Medulla oblongata (tissue), 1 donor: ENCODE results near the gene ERCC6.

ENCODE experiments used
- DNase-seq: peaks from one replicate; pipeline ENCODE4 v3.0.0-alpha.2; 2015; ENCODE audit errors: extremely low spot score

ERCC6 gene

GRCh38 chr10:49538381-49539319 lies at the start of gene ERCC6:
TSS of gene ERCC6 (minus strand) at chr10:49539121.
- DNase-seq = peak; percentile 98

- no peak for DNase-seq
Observed at GRCh38 chr10:49587981-49588380, 49.1 kb upstream of the ERCC6 start.

- DNase-seq = no peak
Observed at GRCh38 chr10:49585387-49585786, 46.5 kb upstream of the ERCC6 start.

- DNase-seq = no peak
Observed at GRCh38 chr10:49579621-49580020, 40.7 kb upstream of the ERCC6 start.

DNA sequence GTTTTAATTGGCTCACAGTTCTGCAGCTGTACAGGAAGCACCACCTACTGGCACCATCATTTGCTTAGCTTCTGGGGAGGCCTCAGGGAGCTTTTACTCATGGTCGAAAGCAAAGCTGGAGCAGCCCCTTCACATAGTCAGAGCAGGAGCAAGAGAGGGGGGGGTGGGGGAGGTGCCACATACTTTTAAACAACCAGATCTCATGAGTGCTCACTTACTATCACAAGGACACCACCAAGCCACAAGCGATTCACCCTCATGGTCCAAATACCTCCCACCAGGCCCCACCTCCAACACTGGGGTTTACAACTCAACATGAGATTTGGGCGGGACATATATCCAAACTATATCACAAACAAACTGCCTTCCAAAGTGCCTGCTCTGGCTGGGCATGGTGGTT lies 39.5 kb upstream of the ERCC6 start:
- DNase-seq = no peak

DNA sequence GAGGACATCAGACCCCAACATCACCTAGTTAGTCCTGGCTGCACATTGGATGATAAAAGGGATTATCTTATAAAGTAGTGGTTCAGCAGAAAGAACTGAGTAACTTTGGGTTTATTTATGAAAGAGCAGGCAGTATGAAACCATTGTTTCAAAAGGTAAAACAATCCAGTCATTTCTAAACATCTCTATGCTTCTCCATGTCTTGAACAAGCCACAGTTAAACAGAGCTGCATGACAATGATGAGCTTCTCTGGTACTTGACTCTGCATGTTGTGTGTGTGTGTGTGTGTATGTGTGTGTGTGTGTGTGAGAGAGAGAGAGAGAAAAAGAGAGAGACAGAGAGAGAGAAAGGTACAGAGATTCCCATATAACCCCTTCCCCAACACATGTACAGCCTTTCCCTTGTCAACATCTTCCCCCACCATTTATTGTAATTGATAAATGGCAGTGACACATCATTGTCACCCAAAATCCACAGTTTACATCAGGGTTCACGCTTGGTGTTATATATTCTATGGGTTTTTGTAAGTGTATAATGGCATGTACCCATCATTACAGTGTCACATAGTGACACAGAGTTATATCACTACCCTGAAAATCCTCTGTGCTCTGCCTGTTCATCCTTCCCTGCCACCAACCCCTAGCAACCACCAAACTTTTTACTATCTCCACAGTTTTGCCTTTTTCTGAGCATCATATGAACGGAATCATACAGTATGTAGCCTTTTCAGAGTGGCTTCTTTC lies 38.4 kb upstream of the ERCC6 start:
- no peak for DNase-seq

- no peak for DNase-seq
Observed at GRCh38 chr10:49575489-49576072, 36.7 kb upstream of the ERCC6 start.

GRCh38 chr10:49572594-49573114 lies 33.7 kb upstream of the ERCC6 start:
- DNase-seq = no peak

DNA sequence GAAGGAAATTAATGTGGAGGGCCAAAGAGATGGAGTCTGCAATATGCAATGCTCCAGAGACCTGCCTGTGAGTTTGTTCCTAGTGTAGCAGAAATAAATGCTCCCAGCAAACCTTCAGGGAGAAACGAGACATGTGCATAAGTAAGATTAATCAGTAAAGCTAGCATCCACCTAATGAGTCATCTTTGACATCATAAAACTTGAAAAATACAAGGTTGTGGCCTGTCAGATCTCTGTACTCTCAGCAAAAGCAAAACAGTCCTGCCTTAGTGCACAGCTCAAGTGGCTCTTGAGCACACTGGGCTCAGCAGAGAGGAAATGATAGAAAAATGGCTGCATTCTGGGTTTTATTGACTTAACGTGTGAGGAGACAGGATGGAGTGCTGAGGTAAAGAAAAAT lies 32.5 kb upstream of the ERCC6 start:
- DNase-seq = no peak

- no peak for DNase-seq
Observed at GRCh38 chr10:49569031-49569631, 30.2 kb upstream of the ERCC6 start.

DNA sequence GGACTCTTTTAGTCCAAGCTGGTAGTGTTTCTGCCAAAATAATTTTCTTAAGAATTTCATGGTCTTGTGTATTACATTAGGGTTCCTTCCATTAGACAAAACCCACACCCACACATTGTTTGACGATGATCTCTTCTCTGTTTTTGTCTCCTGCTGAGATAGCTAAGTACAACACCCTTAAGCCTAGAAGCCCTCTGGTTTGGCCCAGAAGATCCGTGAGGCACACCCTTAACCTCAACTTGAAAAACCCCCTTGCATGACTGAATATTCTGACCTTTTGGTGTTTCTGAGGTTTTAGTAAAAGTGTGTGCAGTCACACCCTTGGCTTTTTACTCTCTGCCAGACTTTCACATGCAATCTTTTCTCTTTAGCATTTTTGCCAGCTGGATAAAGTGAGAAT lies 29.3 kb upstream of the ERCC6 start:
- no peak for DNase-seq

DNA sequence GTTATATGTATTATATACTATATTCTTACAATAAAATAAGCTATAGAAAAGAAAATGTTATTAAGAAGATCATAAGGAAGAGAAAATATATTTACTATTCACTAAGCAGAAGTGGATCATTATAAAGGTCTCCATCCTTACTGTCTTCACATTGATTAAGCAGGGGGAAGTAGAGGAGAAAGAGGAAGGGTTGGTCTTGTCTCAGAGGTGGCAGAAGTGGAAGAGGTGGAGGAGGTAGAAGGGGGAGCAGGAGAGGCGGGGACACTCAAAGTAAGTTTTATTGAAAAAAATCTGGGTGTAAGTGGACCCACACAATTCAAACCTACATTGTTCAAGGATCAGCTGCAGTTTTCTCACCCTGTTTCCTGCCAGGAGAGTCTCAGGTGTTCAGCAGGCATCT lies 28.9 kb upstream of the ERCC6 start:
- no peak for DNase-seq

DNA sequence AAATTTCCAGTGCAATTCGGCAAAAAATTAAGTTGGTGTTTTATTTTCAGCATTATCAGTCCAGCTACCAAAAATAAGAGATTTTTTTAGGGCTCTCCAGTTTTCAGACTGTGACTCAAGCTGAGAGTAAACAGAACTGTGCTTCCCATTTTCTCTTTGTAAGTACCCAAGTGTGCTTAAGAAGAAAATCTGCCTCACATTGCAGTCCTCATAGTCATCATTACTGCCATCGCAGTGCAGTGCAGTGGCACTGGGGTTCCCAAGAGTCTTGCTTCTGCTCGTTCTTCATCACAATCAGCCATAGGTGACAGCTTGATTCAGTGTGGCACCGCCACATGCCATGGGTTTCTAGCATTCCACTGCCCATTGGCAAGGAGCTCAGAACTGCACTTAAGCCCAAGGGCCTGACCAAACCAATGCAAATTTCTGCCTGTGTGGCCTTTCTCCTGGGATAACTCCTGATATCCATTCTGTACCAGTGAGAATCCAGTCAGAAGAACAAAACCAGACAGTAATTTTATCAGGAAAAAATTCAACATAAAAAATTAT lies 25.6 kb upstream of the ERCC6 start:
- DNase-seq = peak; percentile 20

GRCh38 chr10:49562893-49563292 lies 24.0 kb upstream of the ERCC6 start:
- no peak for DNase-seq

DNA sequence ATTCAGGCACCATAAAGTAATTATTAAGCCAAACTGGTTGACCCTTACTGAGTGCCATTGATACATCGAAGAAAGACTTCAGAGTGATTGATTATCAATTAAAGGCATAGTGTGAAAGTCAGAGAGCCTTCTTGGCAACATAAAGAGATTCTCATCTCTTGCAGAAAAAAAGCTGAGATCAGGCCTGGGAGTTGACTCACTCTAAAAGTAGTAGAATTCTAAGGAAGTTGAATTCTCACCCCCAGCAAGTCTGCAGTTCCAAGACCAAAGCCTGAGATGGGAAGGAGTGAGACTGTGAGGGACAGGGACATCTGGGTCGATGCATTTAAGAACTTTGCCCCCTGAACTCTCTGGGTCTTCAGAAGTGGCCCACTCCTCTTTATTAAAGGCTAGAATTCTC lies 21.6 kb upstream of the ERCC6 start:
- DNase-seq = no peak

- no peak for DNase-seq
Observed at GRCh38 chr10:49559476-49559875, 20.6 kb upstream of the ERCC6 start.

- no peak for DNase-seq
Observed at GRCh38 chr10:49558190-49558589, 19.3 kb upstream of the ERCC6 start.

DNA sequence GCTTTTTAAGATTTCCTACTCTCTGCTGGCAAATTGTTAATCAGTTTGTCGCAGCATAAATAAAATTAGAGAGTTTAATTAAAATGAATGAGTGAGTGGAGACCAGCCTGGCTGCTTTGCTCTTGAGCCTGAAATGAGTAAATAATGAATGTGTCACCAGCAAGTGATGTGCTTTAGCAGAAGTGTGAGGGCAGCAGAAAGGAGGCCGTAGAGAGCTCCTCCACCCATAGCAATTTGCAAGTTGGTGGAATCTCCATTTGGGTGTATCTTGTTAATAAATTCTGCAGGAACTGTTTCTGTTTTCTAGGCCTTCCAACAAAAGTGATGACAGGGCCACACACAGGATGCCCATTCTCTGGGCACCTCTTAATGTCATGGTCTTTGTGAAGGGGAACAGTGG lies 18.8 kb upstream of the ERCC6 start:
- no peak for DNase-seq

- no peak for DNase-seq
Observed at GRCh38 chr10:49556723-49557122, 17.8 kb upstream of the ERCC6 start.

GRCh38 chr10:49552277-49552676 lies 13.4 kb upstream of the ERCC6 start:
- no peak for DNase-seq

- no peak for DNase-seq
Observed at GRCh38 chr10:49550563-49550962, 11.6 kb upstream of the ERCC6 start.
